ENCODE results near the gene BST2. TPM values are rescaled to one million over a fixed set of nuclear protein-coding genes. Genes with fewer than 3 reads are reported as not detected.

The BST2 gene
- total RNA-seq, 5 donors from 2014 or later (not counting 1 experiment from before 2014, with no cell fraction given): 43.9 to 62.0 (median 52.2) TPM

DNA sequence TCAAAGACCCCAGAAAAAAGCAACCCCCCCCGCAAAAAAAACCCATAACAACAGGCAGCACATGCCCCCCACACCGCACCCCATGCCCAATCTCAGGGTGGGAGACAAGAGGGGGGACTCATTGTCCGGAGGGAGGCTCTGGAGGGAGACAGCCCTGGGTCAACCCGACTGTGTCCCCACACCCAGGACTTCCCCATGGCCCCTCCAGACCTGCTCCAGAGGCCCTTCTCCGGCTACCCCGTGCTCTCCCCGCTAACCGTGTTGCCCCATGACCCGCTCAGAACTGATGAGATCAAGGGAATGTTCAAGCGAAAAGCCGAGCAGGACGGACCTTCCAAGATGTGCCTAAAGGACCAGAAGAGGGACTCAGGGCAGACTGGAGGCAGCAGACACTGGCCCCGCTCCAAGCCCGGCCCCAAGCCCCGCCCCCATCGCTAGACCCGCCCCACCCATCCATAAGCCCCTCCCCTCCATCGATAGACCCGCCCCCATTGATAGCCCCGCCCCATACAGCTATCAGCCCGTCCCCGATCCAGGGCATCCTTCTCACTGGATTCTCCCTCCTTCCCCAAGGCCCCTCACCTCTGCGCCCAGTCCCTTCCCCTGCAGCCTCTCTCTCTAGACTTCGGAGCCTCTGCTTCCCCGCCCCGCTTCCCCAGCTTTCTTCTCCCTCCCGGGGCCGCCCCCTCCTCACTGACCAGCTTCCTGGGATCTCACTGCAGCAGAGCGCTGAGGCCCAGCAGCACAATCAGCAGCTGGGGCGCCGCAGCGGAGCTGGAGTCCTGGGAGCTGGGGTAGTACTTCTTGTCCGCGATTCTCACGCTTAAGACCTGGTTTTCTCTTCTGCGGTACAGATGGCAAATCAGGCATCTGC, 2.2 kb downstream of the BST2 start:
- peak in 24 of 35 experiments; percentile 10 to 58 (median 37) for DNase-seq
- peak in 2 of 4 experiments; percentile 25 to 45 for ATAC-seq (replicated peaks in 1 of 4)

DNA sequence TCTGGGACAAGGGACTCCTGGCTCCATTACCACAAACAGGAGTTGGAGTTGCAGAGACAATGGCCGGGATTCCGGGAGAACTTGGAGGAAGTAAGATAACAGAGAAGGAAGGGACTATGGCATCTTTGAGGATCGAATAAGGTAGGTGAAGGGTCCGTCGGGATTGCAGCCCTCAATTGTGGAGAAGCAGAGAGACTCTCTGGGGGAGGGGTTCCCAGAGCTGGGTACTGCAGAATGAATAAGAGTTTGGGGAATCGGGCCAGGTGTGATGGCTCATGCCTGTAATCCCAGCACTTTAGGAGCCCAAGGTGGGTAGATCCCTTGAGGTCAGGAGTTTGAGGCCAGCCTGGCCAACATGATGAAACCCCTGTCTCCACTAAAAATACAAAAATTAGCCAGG, 3.8 kb downstream of the BST2 start:
- DNase-seq: no peak
- ChIA-PET POLR2A (no interaction called here), CTCF (no interaction called here)
- H3K36me3 Mint-ChIP-seq: peaks cover 4% of the 10 kb centered on the region
- H3K4me1 ChIP-seq (ENCODE audit: control insufficient read depth in 1 of 2, extremely low read depth in 1 of 2, insufficient read depth in 2 of 2, low read length in 2 of 2): peaks cover 8 to 37% of the 10 kb centered on the region in 2 experiments
- peak overlapping the region in 1 of 3 donors; percentile 17 for H3K4me3 Mint-ChIP-seq
- no peak overlapping the region for H3K4me3 ChIP-seq (ENCODE audit: control insufficient read depth in 1 of 2, extremely low read depth in 1 of 2, low read length in 1 of 2)
- H3K4me1 Mint-ChIP-seq: peaks cover 18 to 34% (median 20%) of the 10 kb centered on the region in 3 donors
- H3K9me3 ChIP-seq: no peaks in the 10 kb centered on the region
- no peaks in the 10 kb centered on the region for H3K9me3 Mint-ChIP-seq
- no peaks in the 10 kb centered on the region for H3K27me3 ChIP-seq (replicated peaks in 1 of 2; ENCODE audit: control insufficient read depth in 2 of 2, extremely low read depth in 1 of 2, insufficient read depth in 2 of 2, low read length in 1 of 2)
- no peak overlapping the region for H3K27ac ChIP-seq (ENCODE audit: low read length)
- H3K27ac Mint-ChIP-seq: peak overlapping the region in 1 of 2 donors; percentile 28
- no peak for ATAC-seq (replicated peaks in 1 of 4)
- peaks cover 0 to 18% of the 10 kb centered on the region in 2 donors for H3K36me3 ChIP-seq (ENCODE audit: control insufficient read depth in 2 of 2, extremely low read depth in 1 of 2, insufficient read depth in 1 of 2, low read length in 1 of 2)
- no peaks in the 10 kb centered on the region for H3K27me3 Mint-ChIP-seq
- 100% methylated on average over 3 of the region's 6 CpGs for WGBS (ENCODE audit: insufficient coverage)

More for the DNA sequence above, 2.2 kb downstream of the BST2 start:
- ChIA-PET POLR2A (interaction anchor here in 1 of 2 donors (0.6 kb wide), 1 partner anchor 68 kb away, joined by 4 read pairs; no protein-coding TSS in a partner anchor), CTCF (no interaction called here)
- Histone ChIP-seq H3K27me3 (replicated peaks in 1 of 2; ENCODE audit: control insufficient read depth in 2 of 2, extremely low read depth in 1 of 2, insufficient read depth in 2 of 2, low read length in 1 of 2) (no peaks in the 10 kb centered on the region), H3K27ac (ENCODE audit: low read length) (no peak overlapping the region), H3K4me1 (ENCODE audit: control insufficient read depth in 1 of 2, extremely low read depth in 1 of 2, insufficient read depth in 2 of 2, low read length in 2 of 2) (peaks cover 12 to 52% of the 10 kb centered on the region in 2 experiments), H3K36me3 (ENCODE audit: control insufficient read depth in 2 of 2, extremely low read depth in 1 of 2, insufficient read depth in 1 of 2, low read length in 1 of 2) (peaks cover 0 to 18% of the 10 kb centered on the region in 2 donors), H3K4me3 (ENCODE audit: control insufficient read depth in 1 of 2, extremely low read depth in 1 of 2, low read length in 1 of 2) (peak overlapping the region in 1 of 2 donors; percentile 24), H3K9me3 (no peaks in the 10 kb centered on the region)
- WGBS (ENCODE audit: insufficient coverage): 82% methylated on average over 16 of the region's 36 CpGs
- H3K9me3 Mint-ChIP-seq: no peaks in the 10 kb centered on the region
- H3K27me3 Mint-ChIP-seq: no peaks in the 10 kb centered on the region
- H3K36me3 Mint-ChIP-seq: peaks cover 4% of the 10 kb centered on the region
- H3K27ac Mint-ChIP-seq: peak overlapping the region; percentile 95 to 97
- H3K4me1 Mint-ChIP-seq: peaks cover 32 to 48% (median 32%) of the 10 kb centered on the region in 3 donors
- peak overlapping the region; percentile 89 to 93 (median 89) for H3K4me3 Mint-ChIP-seq

DNA sequence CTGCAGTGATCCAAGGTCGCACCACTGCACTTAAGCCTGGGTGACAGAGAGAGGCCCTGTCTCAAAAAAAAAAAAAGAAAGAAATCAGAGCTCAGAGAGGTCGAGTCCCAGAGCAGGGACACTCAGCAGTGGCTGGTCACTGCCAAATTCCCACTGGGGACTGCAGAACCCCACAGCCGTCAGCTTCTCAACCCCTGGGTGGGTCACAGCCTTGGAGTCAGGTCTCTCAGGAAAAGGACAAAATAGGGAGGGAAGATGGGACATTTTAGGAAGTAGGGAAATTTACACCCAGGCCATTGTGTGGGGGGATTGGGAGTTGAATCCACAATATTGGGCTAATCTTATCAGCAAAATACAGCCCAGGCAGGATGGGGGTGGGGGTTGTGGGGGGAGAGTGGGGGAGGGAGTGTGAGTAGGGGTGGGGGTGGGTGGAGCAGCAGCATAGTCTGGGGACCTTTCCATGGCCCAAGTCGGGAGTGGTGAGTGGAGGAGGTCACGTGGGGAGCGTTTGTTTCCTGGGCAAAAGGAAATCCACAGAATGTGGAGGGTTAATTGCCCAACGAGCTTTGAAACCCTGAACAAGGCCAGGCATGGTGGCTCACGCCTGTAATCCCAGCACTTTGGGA, 6.4 kb downstream of the BST2 start:
- Mint-ChIP-seq H3K36me3 (peaks cover 4% of the 10 kb centered on the region), H3K4me3 (no peak overlapping the region), H3K4me1 (peaks cover 16 to 25% (median 16%) of the 10 kb centered on the region in 3 donors), H3K27me3 (no peaks in the 10 kb centered on the region), H3K9me3 (no peaks in the 10 kb centered on the region), H3K27ac (peak overlapping the region in 1 of 2 donors; percentile 31)
- 98% methylated on average over 6 of the region's 8 CpGs for WGBS (ENCODE audit: insufficient coverage)
- DNase-seq (no peak), ATAC-seq (replicated peaks in 1 of 4) (no peak)
- Histone ChIP-seq H3K4me3 (ENCODE audit: control insufficient read depth in 1 of 2, extremely low read depth in 1 of 2, low read length in 1 of 2) (no peak overlapping the region), H3K27me3 (replicated peaks in 1 of 2; ENCODE audit: control insufficient read depth in 2 of 2, extremely low read depth in 1 of 2, insufficient read depth in 2 of 2, low read length in 1 of 2) (no peaks in the 10 kb centered on the region), H3K27ac (ENCODE audit: low read length) (no peak overlapping the region), H3K4me1 (ENCODE audit: control insufficient read depth in 1 of 2, extremely low read depth in 1 of 2, insufficient read depth in 2 of 2, low read length in 2 of 2) (peaks cover 2 to 26% of the 10 kb centered on the region in 2 experiments), H3K36me3 (ENCODE audit: control insufficient read depth in 2 of 2, extremely low read depth in 1 of 2, insufficient read depth in 1 of 2, low read length in 1 of 2) (peaks cover 0 to 18% of the 10 kb centered on the region in 2 donors), H3K9me3 (no peaks in the 10 kb centered on the region)
- ChIA-PET CTCF (interaction anchor here (0.5 to 0.6 kb wide), 2 partner anchors 52 to 54 kb away, joined by 3 read pairs; no protein-coding TSS in a partner anchor), POLR2A (interaction anchor here in 1 of 2 donors (0.6 kb wide), 1 partner anchor 125 kb away, joined by 5 read pairs; no protein-coding TSS in a partner anchor)

DNA sequence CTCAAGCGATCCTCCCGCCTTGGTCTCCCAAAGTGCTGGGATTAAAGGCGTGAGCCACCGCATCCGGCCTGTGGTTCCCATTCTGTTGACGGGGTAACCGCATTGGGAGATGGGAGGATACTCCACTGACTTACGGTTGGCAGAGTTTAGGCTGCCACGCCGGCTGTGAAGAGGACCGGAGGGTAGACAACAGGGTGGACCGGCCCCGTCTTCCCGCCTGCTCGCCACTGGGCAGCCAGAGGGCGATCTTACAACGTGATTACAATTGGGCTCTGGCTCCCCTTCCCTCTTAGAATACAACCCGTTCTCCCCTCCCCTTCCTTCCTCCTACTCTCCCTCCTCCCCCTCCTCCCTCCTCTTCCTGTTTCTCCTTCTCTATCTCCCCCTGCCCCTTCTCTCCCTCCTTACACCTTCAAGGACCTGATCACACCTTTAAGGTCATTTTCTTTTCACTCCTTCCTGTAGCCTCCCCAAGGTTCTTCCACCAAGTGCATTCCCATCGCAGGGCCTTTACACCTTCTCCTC, 10.5 kb downstream of the BST2 start:
- 20% methylated on average over 19 of the region's 19 CpGs for WGBS (ENCODE audit: insufficient coverage)
- peaks cover 0 to 5% of the 10 kb centered on the region in 2 donors for H3K36me3 ChIP-seq (ENCODE audit: control insufficient read depth in 2 of 2, extremely low read depth in 1 of 2, insufficient read depth in 1 of 2, low read length in 1 of 2)
- Mint-ChIP-seq H3K9me3 (no peaks in the 10 kb centered on the region), H3K27ac (peak overlapping the region in 1 of 2 donors; percentile 71), H3K4me1 (peaks cover 21 to 24% (median 22%) of the 10 kb centered on the region in 3 donors), H3K27me3 (peaks cover 0 to 2% of the 10 kb centered on the region in 2 donors), H3K4me3 (peak overlapping the region in 1 of 3 donors; percentile 40), H3K36me3 (no peaks in the 10 kb centered on the region)
- peaks cover 8 to 33% of the 10 kb centered on the region in 2 experiments for H3K4me1 ChIP-seq (ENCODE audit: control insufficient read depth in 1 of 2, extremely low read depth in 1 of 2, insufficient read depth in 2 of 2, low read length in 2 of 2)
- ChIA-PET POLR2A (no interaction called here), CTCF (interaction anchor here (0.5 to 0.6 kb wide), 3 partner anchors 14 to 372 kb away, joined by 3 to 9 read pairs (median 6); no protein-coding TSS in a partner anchor)
- H3K4me3 ChIP-seq (ENCODE audit: control insufficient read depth in 1 of 2, extremely low read depth in 1 of 2, low read length in 1 of 2): no peak overlapping the region
- H3K9me3 ChIP-seq: no peaks in the 10 kb centered on the region
- H3K27me3 ChIP-seq (replicated peaks in 1 of 2; ENCODE audit: control insufficient read depth in 2 of 2, extremely low read depth in 1 of 2, insufficient read depth in 2 of 2, low read length in 1 of 2): peaks cover 0 to 18% of the 10 kb centered on the region in 2 experiments
- DNase-seq (peak in 22 of 35 experiments; percentile 18 to 64 (median 38)), ATAC-seq (replicated peaks in 1 of 4) (peak in 1 of 4 experiments; percentile 28)
- H3K27ac ChIP-seq (ENCODE audit: low read length): peak overlapping the region; percentile 41

DNA sequence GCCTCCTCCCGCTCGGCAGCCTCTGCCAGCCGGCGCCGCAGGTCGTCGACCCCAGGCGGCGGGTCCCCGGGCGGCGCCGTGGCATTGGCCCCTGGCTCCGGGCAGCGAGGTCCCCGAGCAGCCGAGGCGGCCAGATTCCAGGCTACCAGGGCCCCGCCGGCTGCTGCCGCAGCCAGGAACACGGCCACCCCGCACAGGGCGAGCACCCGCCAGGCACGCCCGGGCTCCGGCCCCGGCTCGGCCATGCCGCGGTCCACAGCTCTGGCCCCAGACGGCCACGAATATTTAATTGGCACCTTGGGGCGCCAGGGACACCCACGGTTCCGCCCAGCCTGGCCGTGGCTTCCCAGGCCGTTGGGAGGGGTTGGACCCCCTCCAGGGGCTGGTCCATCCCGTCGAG, 11.5 kb downstream of the BST2 start, which contains the start of gene CCDC194:
Gene CCDC194, minus strand, starts transcription at position 283 of the 400 bp plus-strand sequence. Its CDS starts 38 bp downstream, at position 245.
- Histone ChIP-seq H3K4me3 (ENCODE audit: control insufficient read depth in 1 of 2, extremely low read depth in 1 of 2, low read length in 1 of 2) (no peak within 1 kb of the TSS), H3K4me1 (ENCODE audit: control insufficient read depth in 1 of 2, extremely low read depth in 1 of 2, insufficient read depth in 2 of 2, low read length in 2 of 2) (peaks cover 8 to 34% of the 10 kb centered on the region in 2 experiments), H3K27me3 (replicated peaks in 1 of 2; ENCODE audit: control insufficient read depth in 2 of 2, extremely low read depth in 1 of 2, insufficient read depth in 2 of 2, low read length in 1 of 2) (peaks cover 0 to 18% of the 10 kb centered on the region in 2 experiments), H3K27ac (ENCODE audit: low read length) (peak within 1 kb of the TSS; percentile 41), H3K36me3 (ENCODE audit: control insufficient read depth in 2 of 2, extremely low read depth in 1 of 2, insufficient read depth in 1 of 2, low read length in 1 of 2) (peaks cover 0 to 2% of the 10 kb centered on the region in 2 donors), H3K9me3 (no peaks in the 10 kb centered on the region)
- Mint-ChIP-seq H3K27ac (peak within 1 kb of the TSS in 1 of 2 donors; percentile 71), H3K4me3 (peak within 1 kb of the TSS in 1 of 3 donors; percentile 40), H3K36me3 (no peaks in the 10 kb centered on the region), H3K4me1 (peaks cover 21 to 24% (median 22%) of the 10 kb centered on the region in 3 donors), H3K9me3 (no peaks in the 10 kb centered on the region), H3K27me3 (peaks cover 0 to 2% of the 10 kb centered on the region in 2 donors)
- no peak for DNase-seq
- CTCF ChIA-PET: interaction anchor here in 1 of 2 donors (0.9 kb wide), 1 partner anchor 180 kb away, joined by 3 read pairs; no protein-coding TSS in a partner anchor
- POLR2A ChIA-PET: interaction anchor here in 1 of 2 donors (0.7 kb wide), 1 partner anchor 76 kb away, joined by 6 read pairs; the partner anchor contains the start of gene SLC27A1
- no peak for ATAC-seq (replicated peaks in 1 of 4)
- WGBS (ENCODE audit: insufficient coverage): 87% methylated on average over 39 of the region's 41 CpGs

Data from T-cell (primary cell).